Endothelial cell of umbilical vein (primary cell): Measurements from ENCODE around the gene PLA2G6. TPM values are rescaled to one million over a fixed set of nuclear protein-coding genes. Genes with fewer than 3 reads are reported as not detected.

Experiments used
- BruUV-seq: library from RNA; stranded (reverse); fragments of 400-500 nt; replicated peaks from 2 replicates; lab custom pipeline; 2021; lab: Mats Ljungman, UMichigan
- CTCF ChIA-PET: fragments of 300-600, 350-600 bp; sonication (Branson Sonifier 250); formaldehyde crosslinking; loops from one replicate; lab custom pipeline; 2021; ENCODE audit warnings: antibody characterized with exemption, inconsistent platforms; lab: Charles Lee
- POLR2A ChIA-PET: fragments of 300-600, 350-600 bp; sonication (Branson Sonifier 250); formaldehyde crosslinking; loops from one replicate; lab custom pipeline; 2021; ENCODE audit warnings: antibody characterized with exemption, inconsistent platforms; lab: Charles Lee
- DNase-seq: peaks from one replicate; pipeline ENCODE4 v3.0.0-alpha.2; 2011; ENCODE audit warnings: low read depth, low spot score
- FAIRE-seq: peaks from 2 replicates; lab custom pipeline; 2011; peaks lifted over from hg19 to GRCh38; lab: Jason Lieb, UNC
- H2AFZ ChIP-seq: 2 replicates; pipeline ENCODE4 v1.6.0; 2012; ENCODE audit warnings: low read depth, low read length, control low read depth, inconsistent platforms
- H3K27ac ChIP-seq: 2 replicates; pipeline ENCODE4 v1.5.1; 2011; ENCODE audit warnings: low read depth, mild to moderate bottlenecking, control low read depth, low read length, moderate library complexity; ENCODE audit not compliant: insufficient read depth
- H3K27me3 ChIP-seq, 2 experiments: 2 replicates each; pipeline versions ENCODE4 v1.6.0 to v1.6.1; 2011; ENCODE audit warnings: low read length in 2 of 2, mixed read lengths in 1 of 2; ENCODE audit not compliant: control insufficient read depth in 2 of 2, insufficient read depth in 2 of 2
- H3K36me3 ChIP-seq, 2 experiments: 2 replicates in 1 of 2; 3 replicates in 1 of 2; pipeline ENCODE4 v1.5.1; 2011; ENCODE audit warnings: low read length in 2 of 2, mild to moderate bottlenecking in 1 of 2, moderate library complexity in 1 of 2; ENCODE audit not compliant: control insufficient read depth in 2 of 2, insufficient read depth in 2 of 2; ENCODE audit errors: extremely low read depth in 1 of 2
- H3K4me1 ChIP-seq: 3 replicates; pipeline ENCODE4 v1.5.1; 2011; ENCODE audit warnings: mild to moderate bottlenecking, low read length; ENCODE audit not compliant: control insufficient read depth, insufficient read depth; ENCODE audit errors: extremely low read depth
- H3K4me2 ChIP-seq: 2 replicates; pipeline ENCODE4 v1.6.1; 2011; ENCODE audit warnings: low read length, control low read depth, mixed read lengths; ENCODE audit not compliant: insufficient read depth
- H3K4me3 ChIP-seq, 3 experiments: fragments of 200-600 bp in 1 of 3; sonication (generic), shearing (Covaris generic) in 1 of 3; replicated peaks in 1 of 3; 2 replicates each; pipeline ENCODE4 v1.5.1; 2011 to 2016; ENCODE audit warnings: control low read depth in 3 of 3, low read length in 3 of 3, mild to moderate bottlenecking in 2 of 3, inconsistent platforms in 1 of 3, low read depth in 1 of 3, moderate library complexity in 1 of 3; ENCODE audit not compliant: insufficient read depth in 1 of 3
- H3K79me2 ChIP-seq: 2 replicates; pipeline ENCODE4 v1.6.0; 2012; ENCODE audit warnings: low read length, inconsistent platforms; ENCODE audit not compliant: control insufficient read depth, insufficient read depth
- H3K9ac ChIP-seq: replicated peaks from 2 replicates; pipeline ENCODE3; 2011; ENCODE audit warnings: low read length, control low read depth; ENCODE audit not compliant: insufficient read depth; ENCODE audit errors: extremely low read depth
- H3K9me1 ChIP-seq: replicated peaks from 3 replicates; pipeline ENCODE4 v1.6.0; 2011; ENCODE audit warnings: mild to moderate bottlenecking, low read length; ENCODE audit not compliant: control insufficient read depth, insufficient read depth; ENCODE audit errors: extremely low read depth
- H3K9me3 ChIP-seq: replicated peaks from 2 replicates; pipeline ENCODE4 v1.5.1; 2012; ENCODE audit warnings: low read length, inconsistent platforms; ENCODE audit not compliant: control insufficient read depth, insufficient read depth
- H4K20me1 ChIP-seq: replicated peaks from 2 replicates; pipeline ENCODE3; 2011; ENCODE audit warnings: mild to moderate bottlenecking, low read length; ENCODE audit not compliant: control insufficient read depth, insufficient read depth; ENCODE audit errors: extremely low read depth
- CTCF ChIP-seq, 2 donors: IDR thresholded peaks; 1 replicate in 1 of 2; 2 replicates in 1 of 2; pipeline ENCODE4 v1.5.1; 2011; ENCODE audit warnings: low read length in 2 of 2, mild to moderate bottlenecking in 2 of 2, moderate library complexity in 2 of 2, control low read depth in 1 of 2, inconsistent platforms in 1 of 2, low read depth in 1 of 2; ENCODE audit not compliant: insufficient read depth in 1 of 2; ENCODE audit errors: extremely low read depth in 1 of 2
- EZH2 ChIP-seq: IDR thresholded peaks from 2 replicates; pipeline ENCODE4 v1.6.1; 2012; ENCODE audit warnings: borderline replicate concordance, low read depth, mild to moderate bottlenecking, moderate library complexity, low read length, inconsistent platforms; ENCODE audit not compliant: severe bottlenecking
- FOS ChIP-seq: IDR thresholded peaks from 2 replicates; pipeline ENCODE4 v1.6.1; 2011; ENCODE audit warnings: mild to moderate bottlenecking, low read length, moderate library complexity, borderline replicate concordance; ENCODE audit not compliant: insufficient read depth
- GATA2 ChIP-seq: IDR thresholded peaks from 2 replicates; pipeline ENCODE4 v1.7.0; 2011; ENCODE audit warnings: low read depth, mild to moderate bottlenecking, moderate library complexity, mixed read lengths, low read length; ENCODE audit not compliant: insufficient read length, insufficient read depth
- JUN ChIP-seq: IDR thresholded peaks from 2 replicates; pipeline ENCODE4 v1.6.1; 2011; ENCODE audit warnings: borderline replicate concordance, low read depth; ENCODE audit not compliant: insufficient read length, insufficient read depth
- MAX ChIP-seq: IDR thresholded peaks from 2 replicates; pipeline ENCODE4 v1.6.1; 2011; ENCODE audit not compliant: insufficient read depth, insufficient read length
- MYC ChIP-seq: IDR thresholded peaks from one replicate; pipeline ENCODE4 v1.6.1; 2011; ENCODE audit warnings: mild to moderate bottlenecking, low read depth, low read length
- POLR2A ChIP-seq: IDR thresholded peaks from 2 replicates; pipeline ENCODE4 v1.6.1; 2012; ENCODE audit warnings: low read depth, mild to moderate bottlenecking, control low read depth, low read length
- POLR2AphosphoS5 ChIP-seq: IDR thresholded peaks from 2 replicates; pipeline ENCODE4 v1.6.1; 2012; ENCODE audit warnings: low read depth, mild to moderate bottlenecking, control low read depth, low read length, moderate library complexity; ENCODE audit not compliant: insufficient read depth
- dilution Hi-C: fragments of 300-500 bp; cut with MboI; formaldehyde crosslinking; loops from one replicate; pipeline ENCODE4 v1.15.0; 2019; ENCODE audit warnings: low sequenced_read_pairs; ENCODE audit not compliant: extremely low pct_ligation_motif_present
- intact Hi-C: fragments of 100-400 bp; cut with micrococcal nuclease; formaldehyde crosslinking; loops from one replicate; pipeline ENCODE4 v1.10.0; 2022
- polyA plus RNA-seq, 4 experiments: library from polyadenylated mRNA; depleted of rRNA in 3 of 4; stranded (reverse) in 3 of 4; unstranded in 1 of 4; fragments of >200 nt; gene quantifications; 2 replicates each; pipeline versions ENCODE4 v1.2.1 to v1.2.3, GENCODE V29; 2011 to 2012; ENCODE audit warnings: missing spikeins in 1 of 4
- total RNA-seq: library from RNA; stranded (reverse); gene quantifications from 2 replicates; pipeline ENCODE4 v1.2.3, GENCODE V29; 2021

PLA2G6 gene
- total and polyA plus RNA-seq, 2 donors (not counting 3 experiments of a cell fraction or from before 2014, with no cell fraction given): 6.6 to 10.3 TPM

GRCh38 chr22:38196791-38197419 is 15.3 kb upstream of the PLA2G6 start:
- Histone ChIP-seq H2AFZ (peak overlapping the region; percentile 23), H3K4me2 (no peak overlapping the region)
- no peak for FAIRE-seq

More at GRCh38 chr22:38196791-38197419, 15.3 kb upstream of the PLA2G6 start:
- no peak overlapping the region for H3K4me3 ChIP-seq
- no peaks in the 10 kb centered on the region for H4K20me1 ChIP-seq
- no peaks in the 10 kb centered on the region for H3K27me3 ChIP-seq
- no peak for DNase-seq
- H3K9me1 ChIP-seq: no peaks in the 10 kb centered on the region
- no peak overlapping the region for H3K9ac ChIP-seq
- ChIA-PET POLR2A (interaction anchor here (0.8 kb wide), 1 partner anchor 15 kb away, joined by 3 read pairs; the partner anchor contains the start of gene PLA2G6), CTCF (interaction anchor here (1.6 kb wide), 1 partner anchor 83 kb away, joined by 7 read pairs; no protein-coding TSS in a partner anchor)
- H3K27ac ChIP-seq: no peak overlapping the region
- intact Hi-C loops (no loop called here), dilution Hi-C loops (no loop called here)
- no peaks in the 10 kb centered on the region for H3K9me3 ChIP-seq
- peaks cover 6% of the 10 kb centered on the region for H3K4me1 ChIP-seq
- no peaks in the 10 kb centered on the region for H3K79me2 ChIP-seq
- no peaks in the 10 kb centered on the region for H3K36me3 ChIP-seq
- TF ChIP-seq FOS (no peak), MYC (no peak), JUN (no peak), POLR2AphosphoS5 (no peak), POLR2A (no peak), EZH2 (no peak), MAX (no peak), GATA2 (no peak), CTCF (IDR thresholded peaks at IDR 0.05; ENCODE audit: extremely low read depth in 1 of 2, insufficient read depth in 1 of 2, low read depth in 1 of 2, low read length in 2 of 2) (no peak)
- BruUV-seq: no TSS peak
